Inferior parietal cortex (tissue), 1 donor: ENCODE results near the gene FOXRED1.
"Not testable (repeated sequence)": the region's sequence is repeated elsewhere in the genome, so short reads cannot be mapped to it uniquely, and the experiment has no call there.

Experiments
- DNase-seq: peaks from one replicate; pipeline ENCODE4 v3.0.0-alpha.2; 2016; ENCODE audit errors: extremely low spot score

FOXRED1 gene

DNA sequence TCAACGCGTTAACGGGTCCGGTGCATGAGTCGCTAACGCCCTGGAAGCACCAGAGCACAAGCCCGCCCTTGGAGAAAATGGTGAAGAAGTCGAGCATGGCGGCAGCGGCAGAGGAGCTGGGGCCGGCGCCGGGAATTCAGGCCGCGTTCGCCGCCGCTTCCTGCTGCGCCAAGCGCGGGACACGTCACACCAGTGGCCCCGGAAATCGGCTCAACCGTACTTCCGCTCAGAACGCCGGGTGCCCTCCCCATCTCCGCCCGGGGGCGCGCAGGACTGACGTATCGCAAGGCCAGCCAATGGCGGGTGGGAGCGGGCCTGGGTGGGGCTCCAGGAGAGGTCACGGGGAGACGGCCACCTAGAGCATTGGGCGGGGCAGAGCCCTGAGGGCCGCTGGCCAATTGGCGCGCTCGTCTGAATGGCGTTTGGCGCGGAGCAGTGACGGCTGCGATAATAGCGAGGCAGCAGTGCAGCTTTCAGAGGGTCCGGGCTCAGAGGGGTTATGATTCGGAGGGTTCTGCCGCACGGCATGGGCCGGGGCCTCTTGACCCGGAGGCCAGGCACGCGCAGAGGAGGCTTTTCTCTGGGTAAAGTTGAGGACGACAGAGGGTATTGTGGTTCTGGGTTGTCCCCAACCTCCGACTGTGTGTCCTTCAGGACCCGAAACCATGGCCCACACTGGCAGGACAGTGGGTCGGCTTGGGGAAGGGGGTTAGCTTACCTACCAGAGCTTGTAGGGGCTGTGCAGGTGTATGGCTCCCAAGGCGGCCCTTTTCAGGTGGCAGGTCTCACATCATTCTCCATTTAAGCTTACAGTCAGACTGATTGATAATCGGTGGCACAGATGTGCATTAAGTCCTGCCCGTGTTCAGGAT is at the start of gene FOXRED1, which contains the start of gene SRPRA:
FOXRED1 (plus strand) TSS at position 447 of the 872 bp plus-strand sequence; CDS start at position 500, 53 bp downstream.
SRPRA (minus strand) TSS at position 188 of the 872 bp plus-strand sequence; CDS start at position 97, 91 bp downstream.
- DNase-seq: peak; percentile 99

DNA sequence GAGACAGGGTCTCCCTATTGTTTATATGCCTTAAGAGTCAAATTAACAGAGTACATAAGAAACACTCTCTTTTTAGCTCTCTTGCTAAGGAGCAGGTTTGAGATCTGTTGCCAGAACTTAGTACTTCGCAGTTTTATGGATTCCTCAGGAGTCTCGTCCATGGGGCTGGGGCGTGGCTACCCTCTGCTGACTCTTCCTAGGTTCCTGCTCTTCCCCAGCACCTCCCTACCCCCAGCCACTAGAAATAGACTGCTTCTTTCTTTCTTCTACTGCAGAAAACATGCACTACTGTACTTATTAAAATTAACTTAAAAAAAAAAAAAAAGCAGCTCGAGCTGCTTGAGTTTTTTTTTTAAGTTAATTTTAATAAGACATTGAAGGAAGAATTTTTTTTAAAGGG is 49.4 kb upstream of the FOXRED1 start:
- no peak for DNase-seq

- peak; percentile 9 for DNase-seq
Measured at GRCh38 chr11:126224647-126225294, 44.2 kb upstream of the FOXRED1 start.

DNA sequence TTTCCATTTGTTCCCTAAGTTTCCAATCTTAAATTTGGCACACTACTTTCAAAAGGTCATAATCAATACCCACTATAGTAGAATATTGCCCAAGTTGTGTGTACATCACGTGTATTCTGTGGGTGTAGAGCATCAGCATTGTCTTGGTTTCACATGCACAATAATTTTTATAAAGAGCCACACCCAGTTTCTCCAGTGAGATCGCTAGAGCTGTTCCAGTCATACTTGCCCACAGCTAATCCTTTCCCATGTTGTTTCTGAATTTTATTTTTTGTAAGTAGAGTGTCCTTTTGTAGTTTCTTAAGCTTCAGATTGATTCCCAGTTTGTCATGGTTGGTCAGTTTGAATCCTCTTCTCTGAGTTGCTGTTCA is 43.7 kb upstream of the FOXRED1 start:
- no peak for DNase-seq

DNA sequence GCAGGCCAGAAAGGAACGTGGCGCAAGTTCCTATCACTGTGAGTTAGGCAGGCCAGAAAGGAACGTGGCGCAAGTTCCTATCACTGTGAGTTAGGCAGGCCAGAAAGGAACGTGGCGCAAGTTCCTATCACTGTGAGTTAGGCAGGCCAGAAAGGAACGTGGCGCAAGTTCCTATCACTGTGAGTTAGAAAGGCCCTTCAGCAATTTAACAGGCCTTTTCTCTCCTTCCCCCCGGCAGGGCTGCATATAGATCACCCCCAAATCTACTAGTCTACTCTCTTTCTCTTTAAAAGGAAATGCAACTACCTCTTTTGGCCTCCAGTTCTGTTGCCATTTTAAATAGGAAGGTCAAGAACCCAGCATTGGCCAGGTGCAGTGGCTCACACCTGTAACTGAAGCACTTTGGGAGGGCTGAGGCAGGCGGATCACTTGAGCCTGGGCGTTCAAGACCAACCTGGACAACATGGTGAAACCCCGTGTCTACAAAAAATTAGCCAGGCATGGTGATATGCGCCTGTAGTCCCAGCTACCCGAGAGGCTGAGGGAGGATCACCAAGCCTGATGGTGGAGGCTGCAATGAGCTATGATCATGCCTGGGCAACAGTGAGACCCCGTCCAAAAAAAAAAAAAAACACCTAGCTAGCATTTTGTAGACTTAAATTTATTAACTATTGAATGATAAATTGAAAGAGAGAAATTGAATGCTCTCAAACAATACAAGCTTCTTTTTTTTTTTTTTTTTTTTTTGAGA is 42.4 kb upstream of the FOXRED1 start:
- DNase-seq: no peak

DNA sequence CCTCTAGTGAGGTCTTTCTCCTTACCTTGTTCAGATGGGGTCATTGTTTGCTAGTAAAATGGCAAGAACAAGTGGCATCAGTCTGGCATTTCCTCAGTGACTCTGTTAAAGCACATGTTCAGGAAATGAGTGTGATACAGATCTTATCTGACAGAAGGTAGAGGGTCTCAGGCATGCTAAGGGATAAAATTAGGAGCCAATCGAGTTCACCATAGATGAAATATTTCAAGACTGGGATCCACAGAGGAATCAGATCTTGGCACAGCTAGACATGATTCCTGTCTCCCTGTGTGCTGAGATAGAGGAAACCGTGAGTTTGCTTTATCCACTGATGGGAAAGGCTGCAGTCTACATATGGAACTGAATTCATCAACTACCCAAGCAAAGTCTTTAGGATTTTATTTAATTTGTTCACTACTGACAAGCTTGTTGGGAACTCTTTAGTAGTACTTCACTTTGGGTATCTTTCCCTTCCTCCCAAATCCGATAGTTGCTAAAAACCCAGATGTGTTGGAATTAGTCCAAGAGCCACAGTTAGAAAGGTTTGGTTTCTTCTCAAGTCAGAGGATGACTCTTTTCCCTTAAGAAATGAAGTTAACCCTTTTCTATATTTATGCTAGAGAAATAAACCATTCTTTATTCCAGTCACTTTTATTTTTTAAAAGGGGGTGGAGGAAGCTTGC is 39.0 kb upstream of the FOXRED1 start:
- no peak for DNase-seq

DNA sequence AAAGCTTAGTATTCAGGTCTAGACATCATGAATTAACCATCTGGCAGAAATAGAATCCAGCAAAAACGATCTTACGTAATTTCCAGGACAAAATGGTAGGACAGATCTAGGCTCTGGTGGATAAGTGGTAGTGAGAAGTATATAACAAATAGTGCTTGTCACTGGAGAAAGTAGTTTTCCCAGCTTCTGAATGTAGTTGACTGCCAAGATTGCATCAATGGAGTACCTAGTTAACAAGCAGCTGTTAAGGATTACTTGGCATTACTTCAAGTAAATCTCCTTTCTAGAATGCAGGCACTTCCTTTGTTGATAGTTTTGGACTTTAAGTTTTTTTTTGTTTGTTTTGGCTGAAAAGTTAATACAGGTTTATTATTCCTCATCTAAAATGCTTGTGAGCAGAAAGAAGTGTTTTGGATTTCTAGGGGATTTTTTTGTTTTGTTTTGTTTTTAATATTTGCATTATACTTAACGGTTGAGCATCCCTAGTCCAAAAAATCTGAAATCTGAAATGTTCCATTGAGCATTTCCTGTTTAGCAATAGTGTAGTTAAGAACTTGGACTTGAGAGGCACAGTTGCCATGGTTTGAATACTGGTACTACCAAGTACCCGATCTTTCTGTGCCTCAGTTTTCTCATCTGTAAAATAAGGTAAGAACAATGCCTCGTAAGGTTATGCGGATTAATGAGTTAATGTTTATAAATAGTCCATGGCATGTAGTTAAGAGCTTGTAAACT is 37.1 kb upstream of the FOXRED1 start:
- no peak for DNase-seq

GRCh38 chr11:126232683-126233082 is 36.3 kb upstream of the FOXRED1 start:
- DNase-seq: no peak

DNA sequence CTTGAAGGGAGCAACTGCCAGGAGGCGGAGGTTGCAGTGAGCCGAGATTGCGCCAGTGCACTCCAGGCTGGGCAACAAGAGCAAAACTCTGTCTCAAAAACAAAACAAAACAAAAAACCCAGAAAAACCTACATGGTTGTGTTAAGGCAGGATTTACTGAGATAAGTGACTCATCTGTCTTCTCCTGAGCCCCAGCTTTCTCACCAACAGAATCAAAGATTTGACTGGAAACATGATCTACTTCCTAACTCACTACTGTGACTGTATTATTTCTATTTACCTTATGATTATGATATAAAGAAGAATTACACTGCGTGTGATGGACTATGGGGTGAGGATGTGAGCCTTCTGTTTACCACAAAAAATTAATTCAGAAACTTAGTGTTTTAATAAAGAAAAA is 35.6 kb upstream of the FOXRED1 start:
- no peak for DNase-seq

DNA sequence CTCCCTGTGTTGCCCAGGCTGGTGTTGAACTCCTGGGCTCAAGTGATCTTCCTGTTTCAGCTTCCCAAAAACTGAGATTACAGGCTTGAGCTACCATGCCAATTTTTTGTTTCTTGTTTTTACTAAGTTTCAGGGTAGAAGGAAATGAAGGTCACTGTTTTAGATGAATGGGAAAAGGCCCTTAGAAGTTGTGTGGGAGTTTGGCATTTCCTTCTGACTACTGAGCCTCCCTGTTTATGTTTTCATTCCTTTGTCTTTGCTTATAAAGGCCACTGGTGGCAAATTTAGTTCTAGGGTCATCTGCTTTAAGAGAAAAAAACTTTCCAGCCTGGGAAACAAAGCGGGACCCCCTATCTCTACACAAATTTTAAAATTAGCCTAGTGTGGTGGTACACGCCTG is 22.3 kb upstream of the FOXRED1 start:
- DNase-seq: no peak

DNA sequence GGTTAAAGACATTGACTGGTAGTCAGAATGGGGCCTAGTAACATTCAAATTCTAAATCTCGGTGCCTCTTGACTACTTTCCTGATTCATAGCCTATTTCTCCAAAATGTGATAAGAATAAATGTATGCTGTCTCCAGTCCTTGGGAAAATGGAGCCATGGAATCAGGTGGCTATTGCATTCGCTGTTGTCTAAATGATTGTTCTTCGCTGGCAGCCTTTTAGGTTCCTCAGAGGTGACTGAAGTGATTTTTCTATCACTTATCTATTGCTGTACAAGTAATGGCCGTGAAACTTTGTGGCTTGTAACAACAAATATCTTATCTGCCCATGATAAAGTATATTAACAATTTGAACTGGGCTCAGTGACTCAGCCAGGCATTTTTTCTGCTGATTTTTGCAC is 15.7 kb upstream of the FOXRED1 start:
- DNase-seq: no peak

- DNase-seq: no peak
Measured at GRCh38 chr11:126254819-126255218, 14.1 kb upstream of the FOXRED1 start.

GRCh38 chr11:126255507-126255906 is 13.4 kb upstream of the FOXRED1 start:
- not testable (repeated sequence) for DNase-seq

DNA sequence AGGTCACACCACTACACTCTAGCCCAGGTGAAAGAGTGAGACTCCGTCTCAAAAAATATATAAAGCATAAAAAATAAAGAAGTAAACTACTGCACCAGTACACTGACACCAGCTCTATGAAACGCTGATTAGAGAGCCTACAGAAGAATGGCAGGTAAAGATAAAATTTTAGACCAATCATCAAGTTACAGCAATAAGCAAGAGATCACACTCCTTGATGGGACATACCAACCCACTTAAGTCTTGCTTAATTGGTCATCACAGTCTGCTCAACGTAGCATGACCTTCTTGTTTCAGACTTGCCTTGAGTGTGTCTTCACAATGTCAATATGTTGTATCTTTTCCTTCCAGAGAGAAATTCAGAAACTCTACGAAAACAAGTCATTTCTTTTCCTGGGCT is 12.7 kb upstream of the FOXRED1 start:
- DNase-seq: no peak

- no peak for DNase-seq
Measured at GRCh38 chr11:126257144-126257543, 11.8 kb upstream of the FOXRED1 start.

- peak; percentile 35 for DNase-seq
Measured at GRCh38 chr11:126257764-126258163, 11.2 kb upstream of the FOXRED1 start.

DNA sequence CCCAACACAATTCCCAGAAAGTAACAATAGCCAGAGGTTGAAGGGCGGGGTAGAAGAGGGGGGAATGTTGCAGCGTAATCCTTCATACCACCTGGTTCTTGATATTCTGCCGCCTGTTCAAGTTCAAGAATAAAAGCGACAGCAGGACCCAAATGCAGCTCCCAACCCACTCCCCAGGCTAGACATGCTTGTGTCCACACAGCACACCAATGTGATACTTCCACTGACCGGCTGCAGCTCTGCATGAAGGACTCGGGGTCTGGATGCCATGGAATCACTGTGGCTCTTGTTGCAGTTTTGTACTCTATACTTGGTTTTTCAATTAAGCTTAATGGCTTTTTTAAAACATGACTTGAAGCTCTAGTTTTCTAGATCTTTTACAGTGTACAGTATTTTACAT is 6.7 kb upstream of the FOXRED1 start:
- DNase-seq: no peak

GRCh38 chr11:126263489-126263888 is 5.5 kb upstream of the FOXRED1 start:
- DNase-seq: no peak

DNA sequence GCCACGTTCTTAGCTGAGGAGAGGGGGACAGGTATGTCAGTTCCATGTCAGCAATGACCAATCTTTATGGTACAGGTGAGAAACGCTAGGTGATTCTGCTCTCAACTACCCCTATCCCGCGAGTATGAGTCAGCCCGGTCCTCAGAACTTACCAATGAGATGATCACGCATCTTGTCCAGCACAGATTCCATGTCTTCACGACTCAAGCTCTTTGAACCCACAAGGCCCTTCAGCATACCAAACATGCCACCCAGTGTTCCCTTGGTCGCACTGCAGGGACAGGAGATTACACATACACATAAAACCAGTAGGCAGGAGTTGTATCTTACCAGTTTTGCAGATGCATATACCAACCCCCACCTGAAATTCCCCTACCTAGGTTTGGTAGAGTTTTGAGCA is 3.1 kb upstream of the FOXRED1 start:
- DNase-seq: no peak

DNA sequence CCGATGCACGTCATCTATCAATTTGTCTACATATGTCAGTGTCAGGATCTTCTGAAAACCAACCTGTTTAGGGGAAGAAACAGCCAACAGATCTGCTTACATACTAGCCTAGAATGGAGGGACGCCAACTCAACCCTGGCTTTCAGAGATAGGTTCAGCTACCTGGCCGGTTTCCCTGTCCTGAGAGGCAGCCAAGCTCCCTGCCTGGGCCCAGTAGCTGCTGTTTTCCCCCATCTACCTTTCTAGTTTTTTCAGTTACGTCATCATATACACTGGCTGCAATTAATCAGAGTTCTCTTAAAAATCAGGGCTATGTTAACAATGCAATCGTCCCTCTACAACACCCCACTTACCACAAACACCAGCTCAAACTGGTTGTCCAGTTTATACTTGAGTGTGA is 1.3 kb upstream of the FOXRED1 start:
- no peak for DNase-seq

DNA sequence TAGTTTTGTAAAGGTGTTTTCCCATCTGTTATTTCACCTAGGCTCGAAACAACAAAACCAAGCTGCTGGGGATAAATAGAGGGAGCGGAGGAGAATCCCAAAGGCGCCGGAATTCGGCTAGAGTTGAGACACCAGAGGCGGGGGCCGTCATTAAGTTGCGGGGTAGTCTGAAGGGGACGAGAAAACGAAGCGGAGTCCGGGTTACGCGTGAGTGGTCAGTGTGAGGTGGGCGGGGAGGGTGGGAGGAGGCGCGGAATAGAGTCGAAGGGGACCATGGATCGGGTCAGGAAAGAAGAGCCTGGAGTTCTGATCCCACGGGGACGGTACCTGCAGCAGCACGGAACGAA is 620 bp upstream of the FOXRED1 start:
- DNase-seq: no peak
